22Rv1 (cell line): Measurements from ENCODE around the gene ERI2.
"Not testable (repeated sequence)": the region's sequence is repeated elsewhere in the genome, so short reads cannot be mapped to it uniquely, and the experiment has no call there.

ENCODE experiments used
- H3K27ac ChIP-seq: fragments of 450-650 bp; 2 replicates; pipeline ENCODE4 v1.5.1; 2017
- ZFX ChIP-seq: fragments of 450-650 bp; IDR thresholded peaks from 2 replicates; pipeline ENCODE4 v1.6.1; 2017; ENCODE audit warnings: antibody characterized with exemption, borderline replicate concordance
- TF ChIP-seq, protein P1 (sequence below): fragments of 450-650 bp; IDR thresholded peaks from 2 replicates; pipeline ENCODE4 v1.5.1; 2017; ENCODE audit warnings: mild to moderate bottlenecking

The ERI2 gene

DNA sequence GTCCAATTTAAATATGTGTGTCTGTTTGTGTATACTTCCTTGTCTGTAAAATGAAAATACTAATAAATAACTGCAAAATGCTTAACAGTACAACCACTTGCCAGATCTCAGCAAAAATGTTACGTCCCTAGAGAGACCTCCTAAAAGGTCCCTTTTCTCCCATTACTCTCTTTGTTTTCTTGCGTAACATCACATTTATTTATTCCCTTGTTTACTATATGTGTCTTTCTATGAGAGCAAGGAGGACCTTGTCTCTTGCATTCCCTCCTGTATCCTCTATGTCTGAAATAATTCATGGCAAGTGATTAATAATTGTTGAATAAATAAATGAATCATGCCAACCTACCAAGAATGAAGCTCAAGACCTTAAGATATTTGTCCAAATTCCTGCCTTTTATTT is 40.5 kb downstream of the ERI2 start:
- no peak overlapping the region; the same call in 1 of the 2 replicates for H3K27ac ChIP-seq
- TF ChIP-seq, protein P1, sequence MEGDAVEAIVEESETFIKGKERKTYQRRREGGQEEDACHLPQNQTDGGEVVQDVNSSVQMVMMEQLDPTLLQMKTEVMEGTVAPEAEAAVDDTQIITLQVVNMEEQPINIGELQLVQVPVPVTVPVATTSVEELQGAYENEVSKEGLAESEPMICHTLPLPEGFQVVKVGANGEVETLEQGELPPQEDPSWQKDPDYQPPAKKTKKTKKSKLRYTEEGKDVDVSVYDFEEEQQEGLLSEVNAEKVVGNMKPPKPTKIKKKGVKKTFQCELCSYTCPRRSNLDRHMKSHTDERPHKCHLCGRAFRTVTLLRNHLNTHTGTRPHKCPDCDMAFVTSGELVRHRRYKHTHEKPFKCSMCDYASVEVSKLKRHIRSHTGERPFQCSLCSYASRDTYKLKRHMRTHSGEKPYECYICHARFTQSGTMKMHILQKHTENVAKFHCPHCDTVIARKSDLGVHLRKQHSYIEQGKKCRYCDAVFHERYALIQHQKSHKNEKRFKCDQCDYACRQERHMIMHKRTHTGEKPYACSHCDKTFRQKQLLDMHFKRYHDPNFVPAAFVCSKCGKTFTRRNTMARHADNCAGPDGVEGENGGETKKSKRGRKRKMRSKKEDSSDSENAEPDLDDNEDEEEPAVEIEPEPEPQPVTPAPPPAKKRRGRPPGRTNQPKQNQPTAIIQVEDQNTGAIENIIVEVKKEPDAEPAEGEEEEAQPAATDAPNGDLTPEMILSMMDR = no peak
- TF ChIP-seq ZFX = no peak

DNA sequence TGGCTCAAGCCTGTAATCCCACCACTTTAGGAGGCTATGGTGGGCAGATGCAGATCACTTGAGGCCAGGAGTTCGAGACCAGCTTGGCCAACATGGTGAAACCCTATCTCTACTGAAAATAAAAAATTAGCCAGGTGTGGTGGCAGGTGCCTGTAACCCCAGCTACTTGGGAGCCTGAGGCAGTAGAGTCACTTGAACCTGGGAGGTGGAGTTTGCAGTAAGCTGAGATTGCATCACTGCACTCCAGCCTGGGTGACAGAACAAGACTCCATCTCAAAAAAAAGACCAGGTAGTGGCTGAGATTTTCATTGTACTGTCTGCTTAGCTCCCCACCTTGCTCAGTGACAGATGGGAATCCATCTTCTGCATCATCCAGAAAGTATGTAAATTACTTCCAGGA is 41.8 kb downstream of the ERI2 start:
- H3K27ac ChIP-seq = peak overlapping the region; percentile 94

DNA sequence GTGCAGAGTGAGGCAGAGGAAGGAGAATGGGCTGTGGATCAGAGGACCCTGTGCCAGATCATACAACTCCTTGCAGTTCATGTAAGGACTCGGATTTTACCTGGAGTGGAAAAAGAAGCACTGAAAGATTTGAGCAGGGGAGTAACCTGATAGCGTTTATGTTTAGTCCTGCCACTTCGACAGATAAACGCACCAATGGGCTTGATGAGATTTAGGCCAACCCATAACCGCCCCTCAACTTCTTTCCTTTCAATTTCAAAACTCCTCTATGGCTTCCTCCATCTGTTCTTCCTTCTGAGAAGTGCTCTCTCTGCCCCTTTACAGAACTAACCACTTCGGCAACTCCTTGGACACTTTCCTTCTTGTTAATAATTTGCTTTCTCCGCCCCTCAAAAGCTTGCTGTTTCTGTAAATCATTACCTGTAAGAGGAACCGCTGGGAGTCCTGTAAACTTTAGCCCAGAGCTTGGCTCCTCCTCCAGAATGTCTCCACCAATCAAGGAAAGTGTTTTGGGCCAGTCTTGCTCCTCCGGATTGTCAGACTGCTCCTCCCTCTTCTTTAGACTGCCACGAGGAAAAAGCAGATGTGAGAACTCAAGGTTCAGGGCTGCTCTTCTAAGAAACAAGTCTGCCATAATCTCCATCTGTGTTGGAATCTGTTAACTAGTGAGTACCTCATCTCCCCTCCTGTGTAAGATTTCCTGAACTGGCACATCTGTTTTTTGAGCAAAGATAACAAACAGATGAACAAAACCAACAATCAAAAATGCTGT is 42.6 kb downstream of the ERI2 start, which contains the start of gene ACSM3:
ACSM3 (plus strand) TSS at position 554 of the 772 bp plus-strand sequence. CDS start 6,021 bp downstream, outside the sequence.
- peak within 1 kb of the TSS; percentile 94 for H3K27ac ChIP-seq
- no peak for TF ChIP-seq ZFX
- TF ChIP-seq, protein P1 = no peak

DNA sequence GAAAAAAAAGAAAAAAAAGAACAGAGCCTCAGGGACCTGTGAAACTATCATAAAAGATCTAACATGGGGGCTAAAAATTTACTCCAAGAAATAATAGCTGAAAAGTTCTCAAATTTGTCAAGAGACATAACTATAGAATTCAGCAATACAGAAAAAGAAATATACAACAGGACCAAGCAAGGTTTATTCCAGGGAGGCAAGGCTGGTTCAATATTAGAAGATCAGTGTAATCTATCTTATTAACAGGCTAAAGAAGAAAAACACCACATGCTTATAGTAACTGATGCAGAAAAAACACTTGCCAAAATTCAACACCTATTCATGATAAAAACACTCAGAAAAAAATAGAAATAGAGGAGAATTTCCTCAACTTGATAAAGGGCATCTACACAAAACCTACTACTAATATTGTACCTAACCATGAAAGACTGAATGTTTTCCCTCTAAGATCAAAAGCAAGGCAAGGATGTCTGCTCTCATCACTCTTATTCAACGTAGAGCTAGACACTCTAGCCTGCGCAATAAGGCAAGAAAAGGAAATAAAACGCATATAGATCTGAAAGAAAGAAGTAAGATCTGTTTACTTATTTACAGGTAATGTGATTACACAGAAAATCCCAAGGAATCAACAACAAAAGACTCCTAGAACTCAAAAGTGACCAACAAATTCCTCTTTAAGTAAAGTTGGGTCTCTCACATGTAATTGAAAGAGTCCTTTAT is 43.7 kb downstream of the ERI2 start:
- TF ChIP-seq, protein P1 = no peak
- no peak for TF ChIP-seq ZFX
- peak overlapping the region; percentile 94 for H3K27ac ChIP-seq

DNA sequence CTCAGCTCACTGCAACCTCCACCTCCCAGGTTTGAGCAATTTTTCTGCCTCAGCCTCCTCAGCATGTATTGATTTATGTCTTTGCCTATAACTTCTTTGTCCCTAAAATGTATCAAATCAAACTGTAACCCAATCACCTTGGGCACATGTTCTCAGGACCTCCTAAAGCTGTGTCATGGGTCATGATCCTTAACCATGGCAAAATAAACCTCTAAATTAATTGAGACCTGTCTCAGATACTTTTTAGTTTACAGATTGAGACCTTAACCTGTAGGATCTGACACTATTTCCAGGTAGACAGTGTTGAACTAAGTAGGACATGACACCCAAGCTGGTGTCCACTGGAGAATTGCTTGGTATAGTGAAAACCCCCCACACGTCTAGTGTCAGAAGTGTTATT is 45.1 kb downstream of the ERI2 start:
- no peak for TF ChIP-seq ZFX
- TF ChIP-seq, protein P1 = no peak
- H3K27ac ChIP-seq = no peak overlapping the region

DNA sequence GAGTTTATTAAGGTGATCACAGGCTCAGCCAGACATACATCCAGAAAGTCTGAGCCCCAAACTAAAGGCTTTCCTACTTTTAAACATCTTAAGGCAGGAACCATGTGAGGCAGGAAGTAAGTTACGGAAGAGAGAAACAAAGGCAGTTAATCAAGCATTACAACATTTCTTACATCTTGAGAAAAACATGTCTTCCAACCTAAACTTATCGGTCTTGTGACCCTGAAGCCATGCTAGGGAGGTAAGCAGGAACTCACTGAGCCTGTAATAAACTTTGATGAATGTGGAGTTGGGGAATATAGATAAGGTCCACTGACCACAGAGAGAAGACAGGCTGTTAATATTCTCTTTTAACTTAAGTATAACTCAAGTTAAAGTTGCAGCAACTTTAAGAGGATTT is 45.9 kb downstream of the ERI2 start:
- no peak for TF ChIP-seq ZFX
- TF ChIP-seq, protein P1 = no peak
- H3K27ac ChIP-seq = no peak overlapping the region

DNA sequence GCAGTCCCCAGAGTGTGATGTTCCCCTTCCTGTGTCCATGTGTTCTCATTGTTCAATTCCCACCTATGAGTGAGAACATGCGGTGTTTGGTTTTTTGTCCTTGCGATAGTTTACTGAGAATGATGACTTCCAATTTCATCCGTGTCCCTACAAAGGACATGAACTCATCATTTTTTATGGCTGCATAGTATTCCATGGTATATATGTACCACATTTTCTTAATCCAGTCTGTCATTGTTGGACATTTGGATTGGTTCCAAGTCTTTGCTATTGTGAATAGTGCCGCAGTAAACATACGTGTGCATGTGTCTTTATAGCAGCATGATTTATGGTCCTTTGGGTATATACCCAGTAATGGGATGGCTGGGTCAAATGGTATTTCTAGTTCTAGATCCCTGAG is 50.5 kb downstream of the ERI2 start:
- not testable (repeated sequence) for H3K27ac ChIP-seq

DNA sequence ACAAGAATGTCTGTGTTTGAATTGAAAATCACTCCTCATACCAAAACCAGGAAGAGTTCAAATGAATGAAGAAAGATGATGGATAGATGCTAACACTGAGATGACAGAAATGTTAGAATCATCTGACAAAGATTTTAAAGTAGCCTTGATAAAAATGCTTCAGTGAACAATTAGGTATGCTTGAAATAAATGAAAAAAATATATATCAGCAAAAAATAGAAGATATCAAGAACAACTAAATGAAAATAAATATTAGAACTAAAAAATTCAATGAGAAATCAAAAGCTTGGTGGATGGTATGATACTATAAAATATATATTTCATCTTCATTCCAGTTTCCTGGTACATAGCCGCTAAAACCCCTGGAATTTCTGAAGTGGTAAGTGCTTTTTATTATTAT is 51.0 kb downstream of the ERI2 start:
- TF ChIP-seq ZFX = no peak
- TF ChIP-seq, protein P1 = no peak
- no peak overlapping the region for H3K27ac ChIP-seq
